Measurements from ENCODE around the gene EVI2B.
"Not testable (repeated sequence)": the region's sequence is repeated elsewhere in the genome, so short reads cannot be mapped to it uniquely, and the experiment has no call there.

EVI2B gene

GRCh38 chr17:31269036-31269577 lies 44.7 kb downstream of the EVI2B start:
- no peak for DNase-seq

- DNase-seq = no peak
Observed at GRCh38 chr17:31266042-31266441, 47.8 kb downstream of the EVI2B start.

GRCh38 chr17:31262923-31263322 lies 50.9 kb downstream of the EVI2B start:
- DNase-seq = not testable (repeated sequence)

- no peak for DNase-seq
Observed at GRCh38 chr17:31261601-31262000, 52.3 kb downstream of the EVI2B start.

- no peak for DNase-seq
Observed at GRCh38 chr17:31260151-31260550, 53.7 kb downstream of the EVI2B start.

GRCh38 chr17:31256936-31257335 lies 56.9 kb downstream of the EVI2B start:
- DNase-seq = no peak

- no peak for DNase-seq
Observed at GRCh38 chr17:31254654-31255053, 59.2 kb downstream of the EVI2B start.
